ENCODE measurements around the gene UMAD1.

Gene UMAD1

GRCh38 chr7:7869651-7870050, 229.1 kb downstream of the UMAD1 start:
- TF ChIP-seq GABPA (IDR thresholded peaks at IDR 0.05; ENCODE audit: low read depth) (no peak), CTCF (IDR thresholded peaks at IDR 0.05; ENCODE audit: insufficient read depth, low read length) (no peak), POLR2AphosphoS5 (IDR thresholded peaks at IDR 0.05; ENCODE audit: low read depth) (no peak), REST (IDR thresholded peaks at IDR 0.05; ENCODE audit: insufficient replicate concordance, low read depth) (no peak), SPI1 (IDR thresholded peaks at IDR 0.05; ENCODE audit: borderline replicate concordance, low read depth) (no peak)
- no peak overlapping the region for H3K27ac ChIP-seq (replicated peaks)
- no peak overlapping the region for H3K4me3 ChIP-seq (replicated peaks; ENCODE audit: insufficient read depth, low read length)
- DNase-seq (ENCODE audit: low read depth in 1 of 2, low spot score in 1 of 2): no peak
- no peaks in the 10 kb centered on the region for H3K27me3 ChIP-seq (ENCODE audit: insufficient read depth, poor library complexity, severe bottlenecking)

- no peaks in the 10 kb centered on the region for H3K27me3 ChIP-seq (ENCODE audit: insufficient read depth, poor library complexity, severe bottlenecking)
- DNase-seq (ENCODE audit: low read depth in 1 of 2, low spot score in 1 of 2): no peak
- no peak overlapping the region for H3K27ac ChIP-seq (replicated peaks)
- TF ChIP-seq POLR2AphosphoS5 (IDR thresholded peaks at IDR 0.05; ENCODE audit: low read depth): no peak
- no peak for TF ChIP-seq REST (IDR thresholded peaks at IDR 0.05; ENCODE audit: insufficient replicate concordance, low read depth)
- TF ChIP-seq SPI1 (IDR thresholded peaks at IDR 0.05; ENCODE audit: borderline replicate concordance, low read depth): no peak
- TF ChIP-seq GABPA (IDR thresholded peaks at IDR 0.05; ENCODE audit: low read depth): no peak
- H3K4me3 ChIP-seq (replicated peaks; ENCODE audit: insufficient read depth, low read length): no peak overlapping the region
Measured at GRCh38 chr7:7870555-7870954, 230.0 kb downstream of the UMAD1 start.

GRCh38 chr7:7876419-7876818, 235.9 kb downstream of the UMAD1 start:
- DNase-seq (ENCODE audit: low read depth in 1 of 2, low spot score in 1 of 2): no peak
- no peak for TF ChIP-seq GABPA (IDR thresholded peaks at IDR 0.05; ENCODE audit: low read depth)
- TF ChIP-seq CTCF (IDR thresholded peaks at IDR 0.05; ENCODE audit: insufficient read depth, low read length): no peak
- no peak for TF ChIP-seq POLR2AphosphoS5 (IDR thresholded peaks at IDR 0.05; ENCODE audit: low read depth)
- no peak for TF ChIP-seq SPI1 (IDR thresholded peaks at IDR 0.05; ENCODE audit: borderline replicate concordance, low read depth)
- TF ChIP-seq REST (IDR thresholded peaks at IDR 0.05; ENCODE audit: insufficient replicate concordance, low read depth): no peak
- H3K4me3 ChIP-seq (replicated peaks; ENCODE audit: insufficient read depth, low read length): no peak overlapping the region
- H3K27me3 ChIP-seq (ENCODE audit: insufficient read depth, poor library complexity, severe bottlenecking): no peaks in the 10 kb centered on the region
- H3K27ac ChIP-seq (replicated peaks): no peak overlapping the region

All from HL-60 (cell line).